Endodermal cell (in vitro differentiated cells): ENCODE results near the gene ZBTB16. TPM values are rescaled to one million over a fixed set of nuclear protein-coding genes. Genes with fewer than 3 reads are reported as not detected.

Experiments used
- DNase-seq: peaks from one replicate; pipeline ENCODE4 v3.0.0-alpha.2; 2017
- H3K27ac ChIP-seq: 2 replicates; pipeline ENCODE4 v1.5.1; 2013; ENCODE audit warnings: mild to moderate bottlenecking, low read depth, low read length, moderate library complexity
- H3K27me3 ChIP-seq: 2 replicates; pipeline ENCODE4 v1.6.1; 2013; ENCODE audit warnings: mild to moderate bottlenecking, low read length, moderate library complexity; ENCODE audit not compliant: insufficient read depth, control insufficient read depth, poor library complexity, severe bottlenecking
- H3K36me3 ChIP-seq: 2 replicates; pipeline ENCODE4 v1.7.0; 2013; ENCODE audit warnings: mild to moderate bottlenecking, low read length, moderate library complexity; ENCODE audit not compliant: control insufficient read depth, insufficient read depth
- H3K4me1 ChIP-seq: one replicate; pipeline ENCODE4 v1.7.0; 2013; ENCODE audit warnings: low read length; ENCODE audit not compliant: control insufficient read depth, insufficient read depth
- H3K4me3 ChIP-seq: 2 replicates; pipeline ENCODE4 v1.5.1; 2013; ENCODE audit warnings: mild to moderate bottlenecking, low read length, moderate library complexity
- H3K9ac ChIP-seq: 2 replicates; pipeline ENCODE4 v1.6.1; 2013; ENCODE audit warnings: mild to moderate bottlenecking, low read length, moderate library complexity; ENCODE audit not compliant: poor library complexity, severe bottlenecking; ENCODE audit errors: extremely low read depth
- H3K9me3 ChIP-seq: 2 replicates; pipeline ENCODE4 v1.6.1; 2013; ENCODE audit warnings: mild to moderate bottlenecking, low read length, moderate library complexity; ENCODE audit not compliant: control insufficient read depth
- H3K27ac Mint-ChIP-seq: 2 replicates; pipeline ENCODE4 v1.8.0; 2020; ENCODE audit warnings: mixed read lengths
- H3K27me3 Mint-ChIP-seq: 2 replicates; pipeline ENCODE4 v1.8.0; 2021; ENCODE audit warnings: mild to moderate bottlenecking, mixed read lengths; ENCODE audit not compliant: insufficient read depth
- H3K36me3 Mint-ChIP-seq: 2 replicates; pipeline ENCODE4 v1.8.0; 2020; ENCODE audit warnings: low read depth, mixed read lengths
- H3K4me1 Mint-ChIP-seq: 2 replicates; pipeline ENCODE4 v1.8.0; 2020; ENCODE audit warnings: mixed read lengths
- H3K4me3 Mint-ChIP-seq: 2 replicates; pipeline ENCODE4 v1.8.0; 2020; ENCODE audit warnings: mild to moderate bottlenecking, moderate library complexity, mixed read lengths
- H3K9me3 Mint-ChIP-seq: 2 replicates; pipeline ENCODE4 v1.8.0; 2020; ENCODE audit warnings: mild to moderate bottlenecking, mixed read lengths
- WGBS, 2 experiments: methylation state at CpG; one replicate each; pipeline versions ENCODE4 v1.1.5 to v1.1.7; 2013; ENCODE audit warnings: missing lambda C conversion rate in 2 of 2, mixed read lengths in 1 of 2; ENCODE audit not compliant: insufficient coverage in 1 of 2, insufficient read length in 1 of 2; 5-methylcytosine and 5-hydroxymethylcytosine counted together
- total RNA-seq, 2 donors: library from RNA; stranded (reverse); fragmentation: NEBNext Ultra II Directional in 1 of 2; extraction: Animal tissue kit (Norgen Biotek cat#: 25700) in 1 of 2; gene quantifications; 2 replicates in 1 of 2; 3 replicates in 1 of 2; pipeline ENCODE4 v1.2.1, GENCODE V29; 2021
- TF ChIP-seq, protein P1 (sequence below): fragments of 200-600 bp; sonication (generic); conservative IDR thresholded peaks from 2 replicates; pipeline ENCODE4 v1.5.0; 2021; ENCODE audit warnings: antibody characterized with exemption, mild to moderate bottlenecking

The ZBTB16 gene
- total RNA-seq, 2 donors from 2014 or later: 4.1 to 5.8 TPM

DNA sequence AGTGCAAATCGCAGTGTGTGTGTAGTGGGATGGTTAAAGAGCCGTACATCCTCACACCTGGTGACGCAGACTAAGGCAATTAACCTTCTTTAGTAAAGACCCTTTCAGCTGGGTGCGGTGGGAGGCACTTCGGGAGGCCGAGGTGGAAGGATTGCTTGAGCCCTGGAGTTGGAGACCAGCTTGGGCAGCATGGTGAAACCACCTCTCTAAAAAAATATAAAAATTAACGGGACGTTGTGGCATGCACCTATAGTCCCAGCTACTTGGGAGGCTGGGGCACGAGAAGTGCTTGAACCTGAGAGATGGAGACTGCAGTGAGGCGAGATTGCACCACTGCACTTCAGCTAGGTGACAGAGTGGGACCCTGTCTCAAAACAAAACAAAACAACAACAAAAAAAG is 31.5 kb downstream of the ZBTB16 start:
- H3K27ac Mint-ChIP-seq: no peak overlapping the region
- H3K27ac ChIP-seq: peak overlapping the region; percentile 96

DNA sequence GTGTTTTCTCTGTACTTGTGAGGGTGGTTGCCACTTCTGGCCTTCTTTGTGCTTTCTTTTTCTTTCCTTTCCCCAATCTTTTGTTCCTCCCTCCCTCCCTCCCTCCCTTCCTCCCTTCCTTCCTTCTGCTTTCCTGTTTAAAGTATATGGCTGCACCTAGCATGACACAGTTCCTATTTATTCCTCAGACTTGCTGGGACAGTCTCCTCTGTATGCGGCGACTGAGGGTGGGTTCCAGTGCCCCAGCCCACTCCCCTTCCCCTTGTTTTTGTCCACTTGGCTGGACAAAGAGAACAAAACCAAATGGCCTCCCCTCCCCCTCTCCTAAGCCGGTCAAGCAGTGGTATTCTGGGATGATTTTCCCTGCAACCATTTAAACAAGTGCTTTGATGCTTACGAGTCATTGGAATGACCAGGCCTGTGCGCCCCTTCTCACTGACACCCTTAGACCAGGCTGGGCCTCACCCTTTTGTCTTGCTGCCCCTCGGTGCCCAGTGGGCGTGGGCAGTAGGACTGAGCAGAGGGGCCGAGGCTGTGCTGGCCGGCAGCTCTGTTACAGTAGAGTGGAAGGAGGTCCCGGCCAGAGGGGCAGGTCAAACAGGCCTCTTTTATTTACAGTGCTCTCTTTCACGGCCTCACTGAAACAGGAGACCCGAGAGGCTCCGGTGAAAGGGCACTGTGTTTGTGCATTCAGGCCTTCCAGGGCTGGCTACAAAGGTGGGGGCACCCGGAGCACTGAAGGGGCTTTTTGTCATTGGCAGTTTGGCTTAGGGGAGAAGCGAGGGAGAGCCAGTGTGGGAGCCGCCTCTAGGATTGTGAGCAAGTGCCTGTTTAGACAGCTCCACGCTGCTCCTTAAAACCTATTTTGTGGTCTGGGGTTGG is 32.2 kb downstream of the ZBTB16 start:
- no peak overlapping the region for H3K9ac ChIP-seq
- peaks cover 15% of the 10 kb centered on the region for H3K4me1 Mint-ChIP-seq
- H3K36me3 Mint-ChIP-seq: no peaks in the 10 kb centered on the region
- peaks cover 3% of the 10 kb centered on the region for H3K4me1 ChIP-seq
- 56 to 76% methylated on average over 15 to 17 of the region's 17 CpGs for WGBS, 2 experiments
- H3K27ac Mint-ChIP-seq: peak overlapping the region; percentile 45
- peak; percentile 57 for DNase-seq
- TF ChIP-seq, protein P1, sequence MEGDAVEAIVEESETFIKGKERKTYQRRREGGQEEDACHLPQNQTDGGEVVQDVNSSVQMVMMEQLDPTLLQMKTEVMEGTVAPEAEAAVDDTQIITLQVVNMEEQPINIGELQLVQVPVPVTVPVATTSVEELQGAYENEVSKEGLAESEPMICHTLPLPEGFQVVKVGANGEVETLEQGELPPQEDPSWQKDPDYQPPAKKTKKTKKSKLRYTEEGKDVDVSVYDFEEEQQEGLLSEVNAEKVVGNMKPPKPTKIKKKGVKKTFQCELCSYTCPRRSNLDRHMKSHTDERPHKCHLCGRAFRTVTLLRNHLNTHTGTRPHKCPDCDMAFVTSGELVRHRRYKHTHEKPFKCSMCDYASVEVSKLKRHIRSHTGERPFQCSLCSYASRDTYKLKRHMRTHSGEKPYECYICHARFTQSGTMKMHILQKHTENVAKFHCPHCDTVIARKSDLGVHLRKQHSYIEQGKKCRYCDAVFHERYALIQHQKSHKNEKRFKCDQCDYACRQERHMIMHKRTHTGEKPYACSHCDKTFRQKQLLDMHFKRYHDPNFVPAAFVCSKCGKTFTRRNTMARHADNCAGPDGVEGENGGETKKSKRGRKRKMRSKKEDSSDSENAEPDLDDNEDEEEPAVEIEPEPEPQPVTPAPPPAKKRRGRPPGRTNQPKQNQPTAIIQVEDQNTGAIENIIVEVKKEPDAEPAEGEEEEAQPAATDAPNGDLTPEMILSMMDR: no peak
- peaks cover 1% of the 10 kb centered on the region for H3K9me3 Mint-ChIP-seq
- no peak overlapping the region for H3K4me3 Mint-ChIP-seq
- peaks cover 49% of the 10 kb centered on the region for H3K27me3 Mint-ChIP-seq
- H3K9me3 ChIP-seq: no peaks in the 10 kb centered on the region
- H3K27ac ChIP-seq: peak overlapping the region; percentile 96
- H3K27me3 ChIP-seq: peaks cover 5% of the 10 kb centered on the region
- H3K36me3 ChIP-seq: no peaks in the 10 kb centered on the region
- no peak overlapping the region for H3K4me3 ChIP-seq

More for the DNA sequence above, 31.5 kb downstream of the ZBTB16 start:
- Mint-ChIP-seq H3K4me3 (no peak overlapping the region), H3K27me3 (peaks cover 50% of the 10 kb centered on the region), H3K9me3 (peaks cover 1% of the 10 kb centered on the region), H3K36me3 (no peaks in the 10 kb centered on the region), H3K4me1 (peaks cover 20% of the 10 kb centered on the region)
- Histone ChIP-seq H3K27me3 (peaks cover 5% of the 10 kb centered on the region), H3K4me1 (peaks cover 3% of the 10 kb centered on the region), H3K36me3 (no peaks in the 10 kb centered on the region), H3K4me3 (no peak overlapping the region), H3K9me3 (no peaks in the 10 kb centered on the region), H3K9ac (no peak overlapping the region)
- 77 to 84% methylated on average over 7 to 9 of the region's 10 CpGs for WGBS, 2 experiments
- no peak for DNase-seq
- TF ChIP-seq, protein P1: no peak

DNA sequence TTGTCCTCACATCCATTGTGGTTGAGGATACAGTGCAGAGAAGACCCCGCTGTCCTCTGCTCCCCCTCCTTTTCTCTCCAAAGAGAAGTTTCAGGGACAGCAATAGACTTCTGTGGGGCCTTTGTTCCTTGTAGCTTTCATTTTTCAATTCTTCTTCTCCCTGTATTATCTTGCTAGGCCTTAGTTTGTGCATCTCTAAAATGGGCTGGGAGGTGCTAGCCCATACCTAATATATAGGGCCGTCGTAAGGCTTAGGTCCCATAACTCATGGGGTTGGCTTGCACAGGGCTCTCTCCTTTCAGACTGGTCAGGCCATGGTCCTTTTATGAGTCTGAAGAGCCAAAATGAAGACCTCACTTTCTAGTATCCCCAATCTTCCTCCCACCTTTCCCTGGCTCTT is 33.0 kb downstream of the ZBTB16 start:
- Mint-ChIP-seq H3K27ac (no peak overlapping the region), H3K4me1 (peaks cover 15% of the 10 kb centered on the region), H3K4me3 (no peak overlapping the region), H3K27me3 (peaks cover 42% of the 10 kb centered on the region), H3K9me3 (peaks cover 1% of the 10 kb centered on the region), H3K36me3 (no peaks in the 10 kb centered on the region)
- H3K4me3 ChIP-seq: no peak overlapping the region
- H3K27ac ChIP-seq: peak overlapping the region; percentile 96
- H3K9me3 ChIP-seq: no peaks in the 10 kb centered on the region
- DNase-seq: no peak
- H3K27me3 ChIP-seq: peaks cover under 1% of the 10 kb centered on the region
- TF ChIP-seq, protein P1: no peak
- WGBS, 2 experiments: 43 to 78% methylated on average over 1 to 3 of the region's 3 CpGs
- peaks cover 3% of the 10 kb centered on the region for H3K4me1 ChIP-seq
- no peak overlapping the region for H3K9ac ChIP-seq
- H3K36me3 ChIP-seq: no peaks in the 10 kb centered on the region
